Immature natural killer cell (primary cell): ENCODE data around the gene PKP4. TPM values are rescaled to one million over a fixed set of nuclear protein-coding genes. Genes with fewer than 3 reads are reported as not detected.

ENCODE experiments used
- DNase-seq, 3 donors: peaks; one replicate each; pipeline ENCODE4 v3.0.0; 2022; ENCODE audit warnings: mixed read lengths in 1 of 3
- H3K27ac Mint-ChIP-seq, 6 donors: one replicate each; pipeline ENCODE4 v1.8.0; 2020; ENCODE audit warnings: mixed read lengths in 6 of 6, mild to moderate bottlenecking in 5 of 6, inconsistent platforms in 4 of 6, moderate library complexity in 3 of 6
- H3K27me3 Mint-ChIP-seq, 3 donors: one replicate each; pipeline ENCODE4 v1.8.0; 2020 to 2021; ENCODE audit warnings: low read depth in 3 of 3, mild to moderate bottlenecking in 3 of 3, mixed read lengths in 3 of 3, moderate library complexity in 3 of 3, inconsistent platforms in 1 of 3
- H3K36me3 Mint-ChIP-seq, 3 donors: one replicate each; pipeline ENCODE4 v1.8.0; 2020; ENCODE audit warnings: mixed read lengths in 3 of 3, inconsistent platforms in 2 of 3, mild to moderate bottlenecking in 2 of 3
- H3K4me1 Mint-ChIP-seq, 2 donors: one replicate each; pipeline ENCODE4 v1.8.0; 2020; ENCODE audit warnings: inconsistent platforms in 2 of 2, mild to moderate bottlenecking in 2 of 2, mixed read lengths in 2 of 2, moderate library complexity in 1 of 2
- H3K4me3 Mint-ChIP-seq, 5 donors: one replicate each; pipeline ENCODE4 v1.8.0; 2020; ENCODE audit warnings: mild to moderate bottlenecking in 5 of 5, mixed read lengths in 5 of 5, inconsistent platforms in 3 of 5, moderate library complexity in 3 of 5
- H3K9me3 Mint-ChIP-seq, 6 donors: one replicate each; pipeline ENCODE4 v1.8.0; 2020; ENCODE audit warnings: mild to moderate bottlenecking in 6 of 6, mixed read lengths in 6 of 6, inconsistent platforms in 4 of 6, moderate library complexity in 3 of 6
- polyA plus RNA-seq, 3 donors: library from polyadenylated mRNA; unstranded; fragments of 300-500 nt; fragmentation: Illumina TruSeq; gene quantifications; one replicate each; pipeline ENCODE4 v1.2.3, GENCODE V29; 2021

The PKP4 gene
- polyA plus RNA-seq, 3 donors from 2014 or later, result 0.13 to 1.7 (median 0.47) TPM

GRCh38 chr2:158668001-158668765, 211.4 kb downstream of the PKP4 start:
- no peaks in the 10 kb centered on the region for H3K9me3 Mint-ChIP-seq
- no peaks in the 10 kb centered on the region for H3K4me1 Mint-ChIP-seq
- peaks cover 0 to 4% (median 4%) of the 10 kb centered on the region in 3 donors for H3K36me3 Mint-ChIP-seq
- peaks cover 0 to 5% (median 0%) of the 10 kb centered on the region in 3 donors for H3K27me3 Mint-ChIP-seq
- DNase-seq, result no peak
- H3K4me3 Mint-ChIP-seq, result no peak overlapping the region
- H3K27ac Mint-ChIP-seq, result no peak overlapping the region

GRCh38 chr2:158670292-158670691, 213.5 kb downstream of the PKP4 start:
- Mint-ChIP-seq H3K27ac (no peak overlapping the region), H3K4me3 (no peak overlapping the region), H3K27me3 (peaks cover 0 to 5% (median 0%) of the 10 kb centered on the region in 3 donors), H3K36me3 (peaks cover 0 to 7% (median 4%) of the 10 kb centered on the region in 3 donors), H3K4me1 (no peaks in the 10 kb centered on the region), H3K9me3 (no peaks in the 10 kb centered on the region)
- DNase-seq, result no peak

DNA sequence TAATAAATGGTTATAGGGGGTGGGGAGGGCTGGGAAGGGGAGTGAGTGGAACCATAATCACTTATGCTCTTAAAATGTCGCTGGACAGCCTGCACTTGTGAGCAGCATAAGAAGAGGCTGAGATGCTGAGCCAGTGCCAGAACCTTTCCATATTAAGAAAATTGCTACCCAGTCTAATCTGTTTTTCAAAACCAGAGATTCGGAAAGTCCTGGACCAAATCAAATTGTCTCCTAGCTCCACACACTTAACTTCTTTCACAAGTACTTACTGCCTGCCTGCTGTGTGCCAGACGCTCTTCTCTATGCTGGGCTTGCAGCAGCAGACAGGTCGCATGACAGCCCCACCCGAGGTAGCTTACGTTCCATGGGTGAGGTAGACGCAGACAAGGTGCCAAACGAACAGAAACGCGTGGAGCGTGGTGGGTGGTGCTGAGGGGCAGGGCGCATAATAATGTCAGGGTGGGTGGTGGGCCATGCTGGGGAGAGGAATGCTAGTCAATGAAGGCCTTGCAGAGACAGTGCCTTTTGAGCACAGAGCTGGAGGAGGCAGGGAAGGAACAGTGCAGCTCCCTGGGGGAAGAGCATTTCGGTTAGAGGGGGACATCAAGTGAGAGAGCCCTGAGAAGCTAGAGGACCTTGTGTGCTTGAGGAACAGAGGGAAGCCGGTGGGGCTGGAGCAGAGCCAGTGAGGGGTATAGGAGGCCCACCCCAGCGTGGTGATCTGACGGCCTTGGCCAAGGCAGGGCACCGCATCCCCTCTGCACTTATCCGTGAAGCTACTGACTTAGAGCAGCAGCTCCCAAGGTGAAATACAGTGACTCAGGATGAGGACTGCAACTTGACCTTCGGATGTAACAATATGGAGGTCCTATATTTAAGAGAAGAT, 214.9 kb downstream of the PKP4 start:
- DNase-seq, result no peak
- peak overlapping the region in 1 of 6 donors; percentile 2 for H3K27ac Mint-ChIP-seq
- no peaks in the 10 kb centered on the region for H3K9me3 Mint-ChIP-seq
- peaks cover 0 to 7% (median 7%) of the 10 kb centered on the region in 3 donors for H3K36me3 Mint-ChIP-seq
- H3K4me3 Mint-ChIP-seq, result no peak overlapping the region
- peaks cover 0 to 6% (median 0%) of the 10 kb centered on the region in 3 donors for H3K27me3 Mint-ChIP-seq
- H3K4me1 Mint-ChIP-seq, result no peaks in the 10 kb centered on the region

DNA sequence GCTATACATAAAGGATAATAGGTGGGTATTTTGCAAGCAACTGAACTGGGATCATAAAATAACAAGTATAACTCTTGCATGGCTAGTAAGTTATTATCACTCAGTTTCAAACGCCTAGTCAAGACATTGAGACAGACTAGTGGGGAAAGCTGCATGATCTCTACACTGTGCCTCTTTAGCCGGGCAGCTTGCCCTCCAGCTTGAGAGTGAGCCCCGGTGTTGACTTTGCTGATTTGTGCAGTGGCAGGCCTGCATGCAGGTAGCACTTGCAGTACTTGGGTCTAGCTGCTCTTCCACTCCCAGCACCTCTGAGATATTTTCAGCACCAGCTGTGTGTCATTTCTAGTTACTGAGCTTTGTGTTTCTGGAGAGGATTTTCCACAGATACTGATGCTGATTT, 219.5 kb downstream of the PKP4 start:
- H3K9me3 Mint-ChIP-seq, result no peaks in the 10 kb centered on the region
- H3K27me3 Mint-ChIP-seq, result peaks cover 0 to 3% (median 0%) of the 10 kb centered on the region in 3 donors
- H3K4me1 Mint-ChIP-seq, result no peaks in the 10 kb centered on the region
- no peak overlapping the region for H3K27ac Mint-ChIP-seq
- no peak for DNase-seq
- no peak overlapping the region for H3K4me3 Mint-ChIP-seq
- H3K36me3 Mint-ChIP-seq, result peaks cover 0 to 8% (median 8%) of the 10 kb centered on the region in 3 donors

GRCh38 chr2:158676696-158677095, 219.9 kb downstream of the PKP4 start:
- Mint-ChIP-seq H3K27ac (no peak overlapping the region), H3K27me3 (peaks cover 0 to 3% (median 0%) of the 10 kb centered on the region in 3 donors), H3K36me3 (peaks cover 0 to 11% (median 8%) of the 10 kb centered on the region in 3 donors), H3K9me3 (no peaks in the 10 kb centered on the region), H3K4me3 (no peak overlapping the region), H3K4me1 (no peaks in the 10 kb centered on the region)
- no peak for DNase-seq

GRCh38 chr2:158677542-158677941, 220.8 kb downstream of the PKP4 start:
- Mint-ChIP-seq H3K27me3 (peaks cover 0 to 3% (median 0%) of the 10 kb centered on the region in 3 donors), H3K4me3 (no peak overlapping the region), H3K27ac (no peak overlapping the region), H3K4me1 (no peaks in the 10 kb centered on the region), H3K9me3 (no peaks in the 10 kb centered on the region), H3K36me3 (peaks cover 0 to 11% (median 8%) of the 10 kb centered on the region in 3 donors)
- no peak for DNase-seq

DNA sequence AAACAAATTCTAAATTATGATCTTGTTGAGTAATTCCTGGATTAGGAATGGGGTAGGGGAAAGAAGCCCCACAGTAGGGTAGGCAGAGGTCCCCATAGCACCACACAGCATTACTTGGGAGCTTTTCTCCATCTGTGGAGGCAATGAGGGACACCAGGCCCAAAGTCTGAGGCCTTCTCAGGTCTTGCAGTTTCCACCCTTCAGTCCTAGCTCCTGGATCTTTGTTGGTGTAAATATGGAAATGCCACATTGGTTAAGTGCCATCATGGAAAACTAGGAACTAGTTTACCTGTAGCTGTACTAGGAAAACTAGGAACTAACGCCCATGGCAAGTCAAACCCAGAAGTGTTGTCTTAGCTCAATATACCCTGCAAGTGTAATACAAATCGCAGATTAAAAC, 225.1 kb downstream of the PKP4 start:
- peaks cover 0 to 2% (median 0%) of the 10 kb centered on the region in 3 donors for H3K27me3 Mint-ChIP-seq
- no peak overlapping the region for H3K27ac Mint-ChIP-seq
- peaks cover 0 to 7% (median 5%) of the 10 kb centered on the region in 3 donors for H3K36me3 Mint-ChIP-seq
- no peak for DNase-seq
- H3K4me3 Mint-ChIP-seq, result no peak overlapping the region
- no peaks in the 10 kb centered on the region for H3K9me3 Mint-ChIP-seq
- no peaks in the 10 kb centered on the region for H3K4me1 Mint-ChIP-seq

- no peak overlapping the region for H3K4me3 Mint-ChIP-seq
- H3K27ac Mint-ChIP-seq, result no peak overlapping the region
- H3K27me3 Mint-ChIP-seq, result peaks cover 0 to 7% (median 0%) of the 10 kb centered on the region in 3 donors
- H3K4me1 Mint-ChIP-seq, result no peaks in the 10 kb centered on the region
- peaks cover 0 to 6% (median 0%) of the 10 kb centered on the region in 3 donors for H3K36me3 Mint-ChIP-seq
- no peak for DNase-seq
- H3K9me3 Mint-ChIP-seq, result no peaks in the 10 kb centered on the region
Observed at GRCh38 chr2:158685646-158686045, 228.9 kb downstream of the PKP4 start.

DNA sequence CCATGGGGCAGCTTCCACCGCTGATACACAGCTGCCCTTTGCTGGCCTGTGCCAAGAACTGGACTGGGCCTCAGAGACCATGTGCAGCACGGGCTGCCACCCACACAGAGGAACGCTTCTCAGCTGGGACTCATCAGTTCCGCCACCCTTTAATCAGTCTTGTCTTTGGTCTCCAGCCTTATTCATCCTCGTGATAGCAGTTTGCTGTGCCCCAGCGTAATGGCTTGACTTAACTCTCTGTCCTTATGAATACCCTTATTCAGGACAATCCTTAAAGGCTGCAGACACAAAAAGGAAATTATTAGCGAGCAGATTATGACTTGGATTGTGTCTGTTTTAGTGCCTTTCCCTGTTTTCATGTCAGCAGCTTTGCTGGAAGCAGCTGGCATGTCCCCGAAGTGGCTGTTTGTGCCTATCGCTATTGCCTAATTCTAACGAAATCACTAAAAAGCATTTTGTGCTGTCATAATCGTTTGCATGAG, 229.5 kb downstream of the PKP4 start:
- Mint-ChIP-seq H3K27me3 (peaks cover 0 to 7% (median 0%) of the 10 kb centered on the region in 3 donors), H3K9me3 (no peaks in the 10 kb centered on the region), H3K27ac (no peak overlapping the region), H3K36me3 (peaks cover 0 to 3% (median 0%) of the 10 kb centered on the region in 3 donors), H3K4me1 (no peaks in the 10 kb centered on the region), H3K4me3 (no peak overlapping the region)
- no peak for DNase-seq

DNA sequence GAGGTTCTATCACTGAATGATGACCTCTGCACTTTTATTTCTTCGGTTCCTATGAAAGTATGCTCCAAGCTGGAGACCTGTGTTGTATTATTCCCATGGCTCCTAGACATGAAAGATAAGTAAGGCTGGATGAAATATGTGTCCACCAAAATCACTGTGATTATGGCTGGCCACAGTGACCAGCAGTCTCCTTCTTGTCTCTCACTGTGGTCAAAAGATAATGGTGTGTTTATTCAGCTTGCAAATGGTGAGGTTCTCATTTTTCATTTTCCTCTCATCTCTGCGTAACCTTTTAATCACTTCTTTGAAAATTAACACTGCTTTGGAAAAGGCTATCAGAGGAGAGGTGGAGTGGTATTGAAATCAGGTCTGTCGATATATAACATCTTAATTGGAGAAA, 230.6 kb downstream of the PKP4 start:
- DNase-seq, result no peak
- no peaks in the 10 kb centered on the region for H3K4me1 Mint-ChIP-seq

GRCh38 chr2:158688721-158689120, 232.0 kb downstream of the PKP4 start:
- Mint-ChIP-seq H3K4me1 (no peaks in the 10 kb centered on the region), H3K9me3 (peaks cover 0 to 1% (median 0%) of the 10 kb centered on the region in 6 donors), H3K4me3 (no peak overlapping the region), H3K36me3 (no peaks in the 10 kb centered on the region), H3K27ac (no peak overlapping the region), H3K27me3 (peaks cover 0 to 7% (median 1%) of the 10 kb centered on the region in 3 donors)
- no peak for DNase-seq

More for the DNA sequence above, 230.6 kb downstream of the PKP4 start:
- no peaks in the 10 kb centered on the region for H3K9me3 Mint-ChIP-seq
- no peaks in the 10 kb centered on the region for H3K36me3 Mint-ChIP-seq
- no peak overlapping the region for H3K27ac Mint-ChIP-seq
- peaks cover 0 to 7% (median 1%) of the 10 kb centered on the region in 3 donors for H3K27me3 Mint-ChIP-seq
- H3K4me3 Mint-ChIP-seq, result no peak overlapping the region

DNA sequence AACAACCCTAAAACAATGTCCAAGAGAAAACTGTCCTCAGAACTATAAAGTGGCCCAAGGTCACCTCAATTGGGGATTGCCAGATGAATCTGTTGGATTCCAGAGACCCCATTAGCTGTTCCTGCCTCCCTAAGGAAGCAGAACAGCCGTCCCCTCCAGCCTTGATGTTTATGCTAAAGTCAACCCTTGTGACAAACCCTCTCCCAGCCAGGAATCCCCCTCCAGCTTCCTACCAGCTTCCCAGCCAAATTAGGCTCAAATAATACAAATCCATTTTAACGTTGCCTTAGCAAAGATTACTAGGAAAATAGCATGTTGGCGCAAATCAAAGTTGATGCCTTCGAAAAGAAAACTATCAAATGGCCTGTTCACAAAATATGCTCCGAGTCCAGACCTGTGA, 232.6 kb downstream of the PKP4 start:
- Mint-ChIP-seq H3K27ac (no peak overlapping the region), H3K9me3 (peaks cover 0 to 4% (median 0%) of the 10 kb centered on the region in 6 donors), H3K27me3 (peaks cover 0 to 7% (median 1%) of the 10 kb centered on the region in 3 donors), H3K36me3 (no peaks in the 10 kb centered on the region), H3K4me3 (no peak overlapping the region), H3K4me1 (no peaks in the 10 kb centered on the region)
- DNase-seq, result no peak

GRCh38 chr2:158690823-158691222, 234.1 kb downstream of the PKP4 start:
- Mint-ChIP-seq H3K27me3 (peaks cover 0 to 4% (median 1%) of the 10 kb centered on the region in 3 donors), H3K36me3 (no peaks in the 10 kb centered on the region), H3K27ac (no peak overlapping the region), H3K4me3 (no peak overlapping the region), H3K4me1 (no peaks in the 10 kb centered on the region), H3K9me3 (peaks cover 0 to 4% (median 0%) of the 10 kb centered on the region in 6 donors)
- DNase-seq, result no peak

DNA sequence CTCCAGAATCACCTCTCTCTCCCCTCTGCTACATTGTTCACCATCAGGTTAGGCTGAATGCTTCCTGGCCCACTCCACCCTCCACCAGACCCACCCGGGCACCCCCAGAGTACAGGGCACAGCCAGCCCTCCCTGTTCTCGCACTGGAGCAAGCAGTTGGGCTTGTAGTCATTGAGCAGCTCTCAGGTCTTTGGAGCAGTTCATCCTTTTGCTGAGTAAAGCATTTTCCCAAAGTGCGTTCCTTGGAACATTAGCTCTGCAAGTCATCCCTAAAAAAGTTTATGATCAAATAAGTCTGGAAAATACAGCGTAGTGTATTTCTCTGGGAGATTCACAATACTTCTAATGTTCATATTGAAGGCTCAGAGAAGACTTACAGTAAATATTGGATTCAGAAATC, 234.9 kb downstream of the PKP4 start:
- peaks cover 1 to 4% (median 2%) of the 10 kb centered on the region in 3 donors for H3K27me3 Mint-ChIP-seq
- H3K36me3 Mint-ChIP-seq, result no peaks in the 10 kb centered on the region
- peaks cover 0 to 4% (median 0%) of the 10 kb centered on the region in 6 donors for H3K9me3 Mint-ChIP-seq
- DNase-seq, result no peak
- no peak overlapping the region for H3K4me3 Mint-ChIP-seq
- no peak overlapping the region for H3K27ac Mint-ChIP-seq
- no peaks in the 10 kb centered on the region for H3K4me1 Mint-ChIP-seq
